GM19468 (cell line): ENCODE data around the gene RASGRF2.
"Not testable (repeated sequence)": the region's sequence is repeated elsewhere in the genome, so short reads cannot be mapped to it uniquely, and the experiment has no call there.

Experiments used
- ATAC-seq: cut with Tn5 transposase; IDR thresholded peaks from one replicate; pipeline ENCODE4 v1.9.1; 2021; ENCODE audit warnings: mild to moderate bottlenecking, moderate library complexity, moderate number of reproducible peaks; ENCODE audit not compliant: unreplicated experiment; ENCODE audit errors: extremely low read depth

Gene RASGRF2

GRCh38 chr5:81254886-81255559, 294.9 kb downstream of the RASGRF2 start:
- no peak for ATAC-seq

DNA sequence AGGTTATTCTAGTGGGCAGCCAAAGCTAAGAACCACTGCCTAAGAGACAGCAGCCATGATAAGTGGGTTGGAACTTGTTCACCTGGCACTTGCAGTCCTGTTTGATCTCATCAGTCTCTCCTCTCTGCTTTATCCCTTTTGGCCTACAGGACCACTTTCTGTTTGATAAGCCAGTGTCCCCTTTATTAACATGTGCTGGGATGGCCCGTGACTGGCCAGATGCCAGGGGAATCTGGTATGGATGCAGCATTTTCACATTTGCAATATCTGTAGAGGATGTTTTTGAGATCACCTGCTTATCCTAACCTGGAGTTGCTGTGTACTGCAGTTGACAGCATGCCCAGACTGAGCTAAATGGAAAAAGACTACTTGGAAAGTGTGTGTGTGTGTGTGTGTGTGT, 296.6 kb downstream of the RASGRF2 start:
- no peak for ATAC-seq

GRCh38 chr5:81262796-81263195, 302.6 kb downstream of the RASGRF2 start:
- ATAC-seq: not testable (repeated sequence)

GRCh38 chr5:81265101-81265500, 304.9 kb downstream of the RASGRF2 start:
- no peak for ATAC-seq

DNA sequence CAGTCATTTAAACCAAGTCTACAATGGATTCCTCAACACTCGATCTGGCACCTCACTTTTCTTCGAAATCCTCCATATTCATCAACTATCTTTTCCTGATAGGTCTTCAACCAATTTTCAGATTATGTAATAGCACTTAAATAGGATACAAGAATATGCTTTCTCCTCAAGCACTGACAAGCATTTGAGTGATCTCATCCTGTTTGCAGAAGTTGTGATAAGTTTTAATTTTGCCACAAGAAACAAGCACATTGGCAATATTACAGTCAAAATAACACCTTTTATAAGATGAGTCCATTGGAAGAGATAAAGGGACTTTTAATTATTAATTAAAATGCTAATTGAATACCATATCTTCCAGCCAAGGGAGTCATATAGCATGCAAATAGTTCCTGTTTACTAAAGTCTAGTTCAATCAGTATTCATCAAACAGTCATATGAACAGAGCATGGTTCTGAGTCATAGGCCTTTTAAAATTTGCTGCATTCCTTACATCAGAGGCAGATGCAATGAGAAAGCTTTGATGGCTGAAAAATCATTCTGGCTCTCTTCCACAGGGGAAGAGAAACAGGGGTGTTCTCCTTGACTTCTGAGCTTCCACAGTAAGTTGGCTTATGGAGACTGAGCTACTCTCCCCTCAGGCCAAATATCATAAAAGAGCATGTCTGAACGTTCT, 308.5 kb downstream of the RASGRF2 start:
- ATAC-seq: no peak

DNA sequence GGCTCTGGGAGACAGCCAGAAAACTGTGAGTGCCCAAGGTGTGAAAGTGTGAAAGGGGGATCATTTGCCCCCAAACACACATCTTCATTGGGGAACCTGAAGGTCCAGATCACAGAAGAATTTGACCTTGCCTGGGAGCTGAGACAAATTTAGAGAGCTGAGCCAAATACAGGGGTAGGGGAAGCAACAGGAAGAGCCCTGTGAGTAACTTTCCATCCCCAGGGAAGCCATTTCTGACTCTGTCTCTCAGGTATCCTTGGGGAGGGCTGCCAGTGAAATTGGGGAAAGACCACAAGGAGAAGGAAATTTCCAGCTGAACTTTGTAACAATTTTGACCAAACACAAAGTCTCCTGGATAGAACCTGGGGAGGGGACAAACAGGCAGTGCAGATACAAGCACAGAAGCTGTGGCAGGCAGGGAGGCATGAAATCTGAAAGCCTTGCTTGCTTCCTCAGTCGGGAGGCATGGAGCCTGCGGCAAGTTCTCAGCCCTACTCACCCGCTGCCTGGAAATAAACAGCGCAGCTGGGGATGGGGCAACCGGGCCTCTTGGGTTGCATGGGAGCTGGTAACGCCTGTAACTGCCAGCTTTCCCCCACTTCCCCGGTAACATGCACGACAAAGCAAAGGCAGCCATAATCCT, 309.7 kb downstream of the RASGRF2 start:
- no peak for ATAC-seq

GRCh38 chr5:81270394-81271027, 310.3 kb downstream of the RASGRF2 start:
- ATAC-seq: not testable (repeated sequence)
